Measurements from ENCODE around the gene SPAG9. TPM values are rescaled to one million over a fixed set of nuclear protein-coding genes. Genes with fewer than 3 reads are reported as not detected.

SPAG9 gene
- total RNA-seq, 1 experiment from 2014 or later, result 54.3 TPM

GRCh38 chr17:51150932-51151331 lies 30.3 kb upstream of the SPAG9 start:
- no CpG with 5 or more reads among the region's 5 CpGs for WGBS (ENCODE audit: extremely low coverage, insufficient read length, low lambda C conversion rate)
- H4K20me1 ChIP-seq (ENCODE audit: control insufficient read depth, insufficient read depth, insufficient read length), result no peaks in the 10 kb centered on the region
- no peak overlapping the region for H3K4me2 ChIP-seq (ENCODE audit: insufficient read depth, insufficient read length, low read length)
- no peak overlapping the region for H3K4me3 Mint-ChIP-seq
- no peak for TF ChIP-seq CTCF (conservative IDR thresholded peaks at IDR 0.05)
- H3K27ac Mint-ChIP-seq, result no peak overlapping the region
- H2BK20ac ChIP-seq (ENCODE audit: low read depth, low read length, poor library complexity, severe bottlenecking), result no peak overlapping the region
- no peak overlapping the region for H3K4ac ChIP-seq (ENCODE audit: low read depth, low read length)
- peaks cover 0 to 7% (median 6%) of the 10 kb centered on the region in 3 experiments; a peak in 6 of 7 replicates for H3K36me3 Mint-ChIP-seq (ENCODE audit: insufficient read depth in 1 of 3, low read depth in 3 of 3)
- no peaks in the 10 kb centered on the region for H3K9me3 Mint-ChIP-seq
- H3K27ac ChIP-seq (ENCODE audit: insufficient read length, low read depth, low read length), result no peak overlapping the region
- H3K4me1 Mint-ChIP-seq, result no peaks in the 10 kb centered on the region; a peak in 1 of 4 replicates
- H3K4me1 ChIP-seq (ENCODE audit: insufficient read depth, low read length), result no peaks in the 10 kb centered on the region
- H3K14ac ChIP-seq (ENCODE audit: insufficient read depth, low read length), result no peak overlapping the region
- peaks cover 16% of the 10 kb centered on the region for H3K79me2 ChIP-seq (ENCODE audit: insufficient read depth, low read length)
- H4K91ac ChIP-seq (ENCODE audit: insufficient read length, low read depth, low read length), result no peak overlapping the region
- no peak overlapping the region for H2BK5ac ChIP-seq (ENCODE audit: insufficient read length, low read length)
- no peak overlapping the region for H2AK5ac ChIP-seq (ENCODE audit: insufficient read length, low read length)
- H2BK120ac ChIP-seq (ENCODE audit: low read depth, low read length, poor library complexity, severe bottlenecking), result no peak overlapping the region
- H4K5ac ChIP-seq (ENCODE audit: insufficient read length, low read depth, low read length), result no peak overlapping the region
- H3K9ac ChIP-seq (ENCODE audit: extremely low read depth, insufficient read length, low read length), result no peak overlapping the region
- no peak overlapping the region for H3K23ac ChIP-seq (ENCODE audit: insufficient read length, low read depth, low read length)
- H2AFZ ChIP-seq (ENCODE audit: low read length), result no peak overlapping the region
- no peaks in the 10 kb centered on the region for H3K9me3 ChIP-seq (ENCODE audit: control insufficient read depth, low read depth, low read length)
- no peaks in the 10 kb centered on the region for H3K79me1 ChIP-seq (ENCODE audit: insufficient read depth, low read depth, low read length, poor library complexity, severe bottlenecking)
- no peak overlapping the region for H3K18ac ChIP-seq (ENCODE audit: insufficient read length, low read depth, low read length)
- no peak overlapping the region for H2BK15ac ChIP-seq (ENCODE audit: low read depth, low read length)
- H3K27me3 ChIP-seq (ENCODE audit: insufficient read depth, low read length), result no peaks in the 10 kb centered on the region
- no peak overlapping the region for H2BK12ac ChIP-seq (ENCODE audit: insufficient read length, low read depth, low read length)
- H4K8ac ChIP-seq (replicated peaks; ENCODE audit: insufficient read length, low read depth, low read length), result no peak overlapping the region
- no peak overlapping the region for H3T11ph ChIP-seq (ENCODE audit: low read length)
- H3K27me3 Mint-ChIP-seq (ENCODE audit: low read depth), result no peaks in the 10 kb centered on the region
- H3K56ac ChIP-seq (ENCODE audit: insufficient read length, low read depth, low read length), result no peak overlapping the region
- no peak for DNase-seq
- H3K23me2 ChIP-seq (ENCODE audit: insufficient read length, low read depth, low read length, poor library complexity, severe bottlenecking), result peaks cover 4% of the 10 kb centered on the region

All from H9 (cell line).